ENCODE measurements around the gene RNF133.

DNA sequence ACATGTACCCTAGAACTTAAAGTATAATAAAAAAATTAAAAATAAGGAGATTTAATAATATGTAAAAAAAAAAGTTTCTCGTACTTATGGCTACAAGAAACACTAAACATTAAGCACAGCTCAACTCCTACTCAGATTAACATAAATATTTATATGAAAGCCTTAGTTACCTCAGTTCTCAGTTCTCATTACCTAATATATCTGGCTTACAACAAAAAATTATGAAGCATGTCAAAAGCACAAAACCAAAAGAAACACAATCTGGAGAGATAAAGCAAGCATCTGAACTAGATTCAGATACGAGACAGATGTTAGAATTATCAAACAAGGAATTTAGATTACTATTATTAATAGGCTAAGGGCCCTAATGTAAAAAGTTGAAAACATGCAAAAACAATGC lies 40.1 kb downstream of the RNF133 start:
- TF ChIP-seq, protein P1, sequence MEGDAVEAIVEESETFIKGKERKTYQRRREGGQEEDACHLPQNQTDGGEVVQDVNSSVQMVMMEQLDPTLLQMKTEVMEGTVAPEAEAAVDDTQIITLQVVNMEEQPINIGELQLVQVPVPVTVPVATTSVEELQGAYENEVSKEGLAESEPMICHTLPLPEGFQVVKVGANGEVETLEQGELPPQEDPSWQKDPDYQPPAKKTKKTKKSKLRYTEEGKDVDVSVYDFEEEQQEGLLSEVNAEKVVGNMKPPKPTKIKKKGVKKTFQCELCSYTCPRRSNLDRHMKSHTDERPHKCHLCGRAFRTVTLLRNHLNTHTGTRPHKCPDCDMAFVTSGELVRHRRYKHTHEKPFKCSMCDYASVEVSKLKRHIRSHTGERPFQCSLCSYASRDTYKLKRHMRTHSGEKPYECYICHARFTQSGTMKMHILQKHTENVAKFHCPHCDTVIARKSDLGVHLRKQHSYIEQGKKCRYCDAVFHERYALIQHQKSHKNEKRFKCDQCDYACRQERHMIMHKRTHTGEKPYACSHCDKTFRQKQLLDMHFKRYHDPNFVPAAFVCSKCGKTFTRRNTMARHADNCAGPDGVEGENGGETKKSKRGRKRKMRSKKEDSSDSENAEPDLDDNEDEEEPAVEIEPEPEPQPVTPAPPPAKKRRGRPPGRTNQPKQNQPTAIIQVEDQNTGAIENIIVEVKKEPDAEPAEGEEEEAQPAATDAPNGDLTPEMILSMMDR (IDR thresholded peaks at IDR 0.05), result no peak
- TF ChIP-seq EP300 (IDR thresholded peaks at IDR 0.05), result no peak
- TF ChIP-seq POLR2A (IDR thresholded peaks at IDR 0.05), result no peak
